H9 (cell line): Measurements from ENCODE around the gene ABHD3. TPM values are rescaled to one million over a fixed set of nuclear protein-coding genes. Genes with fewer than 3 reads are reported as not detected.

ENCODE experiments used
- DNase-seq: peaks from one replicate; pipeline ENCODE4 v3.0.0-alpha.2; 2017
- H2AFZ ChIP-seq: one replicate; pipeline ENCODE4 v1.6.1; 2013; ENCODE audit warnings: mild to moderate bottlenecking, low read length, control low read depth, moderate library complexity
- H2AK5ac ChIP-seq: 2 replicates; pipeline ENCODE4 v1.6.1; 2013; ENCODE audit warnings: low read length, control low read depth, mixed read lengths; ENCODE audit not compliant: insufficient read length
- H2BK120ac ChIP-seq: one replicate; pipeline ENCODE4 v1.6.1; 2013; ENCODE audit warnings: low read depth, mild to moderate bottlenecking, low read length, control low read depth, inconsistent platforms; ENCODE audit not compliant: poor library complexity, severe bottlenecking
- H2BK12ac ChIP-seq: 2 replicates; pipeline ENCODE4 v1.6.1; 2013; ENCODE audit warnings: low read length, control low read depth, mixed read lengths, low read depth; ENCODE audit not compliant: insufficient read length
- H2BK15ac ChIP-seq: 2 replicates; pipeline ENCODE4 v1.6.1; 2013; ENCODE audit warnings: low read depth, low read length, control low read depth
- H2BK20ac ChIP-seq: one replicate; pipeline ENCODE4 v1.6.1; 2013; ENCODE audit warnings: low read depth, mild to moderate bottlenecking, low read length, control low read depth, inconsistent platforms; ENCODE audit not compliant: poor library complexity, severe bottlenecking
- H2BK5ac ChIP-seq: 2 replicates; pipeline ENCODE4 v1.6.1; 2013; ENCODE audit warnings: low read length, control low read depth, mixed read lengths; ENCODE audit not compliant: insufficient read length
- H3K14ac ChIP-seq: 2 replicates; pipeline ENCODE4 v1.6.1; 2013; ENCODE audit warnings: low read length, control low read depth; ENCODE audit not compliant: insufficient read depth
- H3K18ac ChIP-seq: 2 replicates; pipeline ENCODE4 v1.6.1; 2013; ENCODE audit warnings: low read depth, mild to moderate bottlenecking, mixed read lengths, low read length, control low read depth; ENCODE audit not compliant: insufficient read length
- H3K23ac ChIP-seq: 2 replicates; pipeline ENCODE4 v1.6.1; 2013; ENCODE audit warnings: low read length, control low read depth, mixed read lengths, low read depth; ENCODE audit not compliant: insufficient read length
- H3K23me2 ChIP-seq: 2 replicates; pipeline ENCODE4 v1.6.1; 2013; ENCODE audit warnings: low read depth, mild to moderate bottlenecking, mixed read lengths, low read length, control low read depth; ENCODE audit not compliant: insufficient read length, poor library complexity, severe bottlenecking
- H3K27ac ChIP-seq: 2 replicates; pipeline ENCODE4 v1.5.1; 2013; ENCODE audit warnings: low read length, control low read depth, mixed read lengths, low read depth; ENCODE audit not compliant: insufficient read length
- H3K27me3 ChIP-seq: 2 replicates; pipeline ENCODE4 v1.6.1; 2013; ENCODE audit warnings: low read length, control low read depth, inconsistent platforms; ENCODE audit not compliant: insufficient read depth
- H3K4ac ChIP-seq: 2 replicates; pipeline ENCODE4 v1.6.1; 2013; ENCODE audit warnings: low read depth, mild to moderate bottlenecking, control low read depth, inconsistent platforms, low read length, moderate library complexity
- H3K4me1 ChIP-seq: 2 replicates; pipeline ENCODE4 v1.6.1; 2013; ENCODE audit warnings: low read length, control low read depth, inconsistent platforms; ENCODE audit not compliant: insufficient read depth
- H3K4me2 ChIP-seq: 2 replicates; pipeline ENCODE4 v1.6.1; 2013; ENCODE audit warnings: low read length, control low read depth, mixed read lengths; ENCODE audit not compliant: insufficient read length, insufficient read depth
- H3K56ac ChIP-seq: 2 replicates; pipeline ENCODE4 v1.6.1; 2013; ENCODE audit warnings: low read depth, mild to moderate bottlenecking, mixed read lengths, low read length, control low read depth; ENCODE audit not compliant: insufficient read length
- H3K79me1 ChIP-seq: 2 replicates; pipeline ENCODE4 v1.6.1; 2013; ENCODE audit warnings: low read depth, mild to moderate bottlenecking, moderate library complexity, low read length, control low read depth, inconsistent platforms; ENCODE audit not compliant: insufficient read depth, poor library complexity, severe bottlenecking
- H3K79me2 ChIP-seq: 2 replicates; pipeline ENCODE4 v1.6.1; 2013; ENCODE audit warnings: low read length, control low read depth, inconsistent platforms; ENCODE audit not compliant: insufficient read depth
- H3K9ac ChIP-seq: 2 replicates; pipeline ENCODE4 v1.6.1; 2013; ENCODE audit warnings: low read length, control low read depth, mixed read lengths; ENCODE audit not compliant: insufficient read length; ENCODE audit errors: extremely low read depth
- H3K9me3 ChIP-seq: one replicate; pipeline ENCODE4 v1.6.1; 2013; ENCODE audit warnings: low read depth, low read length, inconsistent platforms; ENCODE audit not compliant: control insufficient read depth
- H3T11ph ChIP-seq: one replicate; pipeline ENCODE4 v1.6.1; 2013; ENCODE audit warnings: mild to moderate bottlenecking, low read length, control low read depth, inconsistent platforms
- H4K20me1 ChIP-seq: one replicate; pipeline ENCODE4 v1.6.1; 2013; ENCODE audit not compliant: control insufficient read depth, insufficient read length, insufficient read depth
- H4K5ac ChIP-seq: 2 replicates; pipeline ENCODE4 v1.6.1; 2013; ENCODE audit warnings: low read depth, mild to moderate bottlenecking, mixed read lengths, low read length, control low read depth; ENCODE audit not compliant: insufficient read length
- H4K8ac ChIP-seq: replicated peaks from 2 replicates; pipeline ENCODE4 v1.6.1; 2013; ENCODE audit warnings: low read length, control low read depth, mixed read lengths, low read depth; ENCODE audit not compliant: insufficient read length
- H4K91ac ChIP-seq: 2 replicates; pipeline ENCODE4 v1.6.1; 2013; ENCODE audit warnings: low read depth, mild to moderate bottlenecking, moderate library complexity, mixed read lengths, low read length, control low read depth; ENCODE audit not compliant: insufficient read length
- H3K27ac Mint-ChIP-seq, 3 experiments: 2 replicates in 2 of 3; 3 replicates in 1 of 3; pipeline ENCODE4 v1.8.0; 2020 to 2021; ENCODE audit warnings: mixed read lengths in 3 of 3, mild to moderate bottlenecking in 1 of 3, moderate library complexity in 1 of 3
- H3K27me3 Mint-ChIP-seq: 2 replicates; pipeline ENCODE4 v1.8.0; 2021; ENCODE audit warnings: low read depth, mild to moderate bottlenecking, moderate library complexity, mixed read lengths
- H3K36me3 Mint-ChIP-seq, 3 experiments: 2 replicates in 2 of 3; 3 replicates in 1 of 3; pipeline ENCODE4 v1.8.0; 2020 to 2021; ENCODE audit warnings: low read depth in 3 of 3, mixed read lengths in 3 of 3; ENCODE audit not compliant: insufficient read depth in 1 of 3
- H3K4me1 Mint-ChIP-seq, 2 experiments: 2 replicates each; pipeline ENCODE4 v1.8.0; 2020; ENCODE audit warnings: mixed read lengths in 2 of 2
- H3K4me3 Mint-ChIP-seq, 2 experiments: 2 replicates in 1 of 2; 3 replicates in 1 of 2; pipeline ENCODE4 v1.8.0; 2020 to 2021; ENCODE audit warnings: mild to moderate bottlenecking in 2 of 2, mixed read lengths in 2 of 2, moderate library complexity in 1 of 2
- H3K9me3 Mint-ChIP-seq, 2 experiments: 2 replicates in 1 of 2; 3 replicates in 1 of 2; pipeline ENCODE4 v1.8.0; 2020; ENCODE audit warnings: mild to moderate bottlenecking in 2 of 2, mixed read lengths in 2 of 2, moderate library complexity in 1 of 2
- WGBS: extraction: QIAGEN DNeasy Blood & Tissue Kit; methylation state at CpG from one replicate; pipeline ENCODE4 v1.1.7; 2013; ENCODE audit warnings: missing lambda C conversion rate, low lambda C conversion rate, mixed read lengths; ENCODE audit not compliant: insufficient read length; ENCODE audit errors: extremely low coverage; 5-methylcytosine and 5-hydroxymethylcytosine counted together
- total RNA-seq: library from RNA; stranded (reverse); gene quantifications from 2 replicates; pipeline ENCODE4 v1.2.1, GENCODE V29; 2021
- TF ChIP-seq, protein P1 (sequence below): fragments of 200-600 bp; sonication (generic); conservative IDR thresholded peaks from 3 replicates; pipeline ENCODE4 v1.8.0; 2021; ENCODE audit warnings: antibody characterized with exemption, mild to moderate bottlenecking

Gene ABHD3
- total RNA-seq, 1 experiment from 2014 or later, result 12.0 TPM

DNA sequence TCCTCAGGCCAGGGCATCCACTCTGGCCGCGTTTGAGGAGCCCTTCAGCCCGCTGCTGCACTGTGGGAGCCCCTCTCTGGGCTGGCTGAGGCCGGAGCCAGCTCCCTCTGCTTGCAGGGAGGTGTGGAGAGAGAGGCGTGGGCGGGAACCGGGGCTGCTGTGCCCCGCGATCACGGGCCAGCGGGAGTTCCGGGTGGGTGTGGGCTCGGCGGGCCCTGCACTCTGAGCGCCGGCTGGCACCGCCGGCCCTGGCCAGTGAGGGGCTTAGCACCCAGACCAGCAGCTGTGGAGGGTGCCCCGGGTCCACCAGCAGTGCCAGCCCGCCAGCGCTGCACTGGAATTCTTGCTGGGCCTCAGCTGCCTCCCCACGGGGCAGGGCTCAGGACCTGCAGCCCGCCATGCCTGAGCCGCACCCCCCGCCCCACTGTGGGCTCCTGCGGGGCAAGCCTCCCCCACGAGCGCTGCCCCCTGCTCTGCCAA, 1.9 kb upstream of the ABHD3 start:
- peaks cover 10 to 14% of the 10 kb centered on the region in 2 experiments for H3K9me3 Mint-ChIP-seq
- WGBS, result no CpG with 5 or more reads among the region's 28 CpGs
- no peak overlapping the region for H2BK15ac ChIP-seq
- H4K8ac ChIP-seq, result no peak overlapping the region
- peaks cover 6% of the 10 kb centered on the region for H3K23me2 ChIP-seq
- H3K18ac ChIP-seq, result no peak overlapping the region
- H3K14ac ChIP-seq, result no peak overlapping the region
- no peak overlapping the region for H3T11ph ChIP-seq
- H3K9ac ChIP-seq, result no peak overlapping the region
- no peaks in the 10 kb centered on the region for H3K9me3 ChIP-seq
- peaks cover 13 to 22% of the 10 kb centered on the region in 2 experiments for H3K4me1 Mint-ChIP-seq
- peaks cover 7 to 20% (median 17%) of the 10 kb centered on the region in 3 experiments for H3K36me3 Mint-ChIP-seq
- H3K79me2 ChIP-seq, result no peaks in the 10 kb centered on the region
- H2BK20ac ChIP-seq, result no peak overlapping the region
- TF ChIP-seq, protein P1, sequence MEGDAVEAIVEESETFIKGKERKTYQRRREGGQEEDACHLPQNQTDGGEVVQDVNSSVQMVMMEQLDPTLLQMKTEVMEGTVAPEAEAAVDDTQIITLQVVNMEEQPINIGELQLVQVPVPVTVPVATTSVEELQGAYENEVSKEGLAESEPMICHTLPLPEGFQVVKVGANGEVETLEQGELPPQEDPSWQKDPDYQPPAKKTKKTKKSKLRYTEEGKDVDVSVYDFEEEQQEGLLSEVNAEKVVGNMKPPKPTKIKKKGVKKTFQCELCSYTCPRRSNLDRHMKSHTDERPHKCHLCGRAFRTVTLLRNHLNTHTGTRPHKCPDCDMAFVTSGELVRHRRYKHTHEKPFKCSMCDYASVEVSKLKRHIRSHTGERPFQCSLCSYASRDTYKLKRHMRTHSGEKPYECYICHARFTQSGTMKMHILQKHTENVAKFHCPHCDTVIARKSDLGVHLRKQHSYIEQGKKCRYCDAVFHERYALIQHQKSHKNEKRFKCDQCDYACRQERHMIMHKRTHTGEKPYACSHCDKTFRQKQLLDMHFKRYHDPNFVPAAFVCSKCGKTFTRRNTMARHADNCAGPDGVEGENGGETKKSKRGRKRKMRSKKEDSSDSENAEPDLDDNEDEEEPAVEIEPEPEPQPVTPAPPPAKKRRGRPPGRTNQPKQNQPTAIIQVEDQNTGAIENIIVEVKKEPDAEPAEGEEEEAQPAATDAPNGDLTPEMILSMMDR, result no peak
- no peaks in the 10 kb centered on the region for H3K79me1 ChIP-seq
- H3K4me2 ChIP-seq, result no peak overlapping the region
- no peaks in the 10 kb centered on the region for H4K20me1 ChIP-seq
- H4K91ac ChIP-seq, result no peak overlapping the region
- no peak overlapping the region for H3K23ac ChIP-seq
- no peak overlapping the region for H2BK120ac ChIP-seq
- no peak overlapping the region for H2BK5ac ChIP-seq
- no peak for DNase-seq
- no peak overlapping the region for H2AK5ac ChIP-seq
- H3K27ac ChIP-seq, result no peak overlapping the region
- H3K4ac ChIP-seq, result no peak overlapping the region
- no peak overlapping the region for H3K27ac Mint-ChIP-seq
- no peak overlapping the region for H3K4me3 Mint-ChIP-seq
- no peak overlapping the region for H4K5ac ChIP-seq
- H2AFZ ChIP-seq, result no peak overlapping the region
- H3K27me3 Mint-ChIP-seq, result peaks cover 10% of the 10 kb centered on the region
- H3K4me1 ChIP-seq, result no peaks in the 10 kb centered on the region
- H2BK12ac ChIP-seq, result no peak overlapping the region
- no peaks in the 10 kb centered on the region for H3K27me3 ChIP-seq
- H3K56ac ChIP-seq, result no peak overlapping the region
